ENCODE data around the gene RPUSD4. TPM values are rescaled to one million over a fixed set of nuclear protein-coding genes. Genes with fewer than 3 reads are reported as not detected.

The RPUSD4 gene
- total RNA-seq, 2 donors from 2014 or later = 25.4 to 41.2 TPM

- no peaks in the 10 kb centered on the region for H3K36me3 ChIP-seq (replicated peaks in 1 of 2; ENCODE audit: insufficient read depth in 1 of 2, low read depth in 2 of 2)
- H3K27ac ChIP-seq = no peak overlapping the region
- H3K9me3 ChIP-seq = no peaks in the 10 kb centered on the region
- DNase-seq = no peak
- no peak for TF ChIP-seq POLR2A (IDR thresholded peaks at IDR 0.05)
- intact Hi-C loops (cut with DNase I) = no loop called here
- H3K27me3 ChIP-seq = no peaks in the 10 kb centered on the region
- H3K4me1 ChIP-seq = no peaks in the 10 kb centered on the region
- no peak for ATAC-seq
- 85 to 93% methylated on average over 8 of the region's 8 CpGs for WGBS, 2 donors
- no peak overlapping the region for H3K4me3 ChIP-seq
Measured at GRCh38 chr11:126156814-126157213, 54.6 kb downstream of the RPUSD4 start.

DNA sequence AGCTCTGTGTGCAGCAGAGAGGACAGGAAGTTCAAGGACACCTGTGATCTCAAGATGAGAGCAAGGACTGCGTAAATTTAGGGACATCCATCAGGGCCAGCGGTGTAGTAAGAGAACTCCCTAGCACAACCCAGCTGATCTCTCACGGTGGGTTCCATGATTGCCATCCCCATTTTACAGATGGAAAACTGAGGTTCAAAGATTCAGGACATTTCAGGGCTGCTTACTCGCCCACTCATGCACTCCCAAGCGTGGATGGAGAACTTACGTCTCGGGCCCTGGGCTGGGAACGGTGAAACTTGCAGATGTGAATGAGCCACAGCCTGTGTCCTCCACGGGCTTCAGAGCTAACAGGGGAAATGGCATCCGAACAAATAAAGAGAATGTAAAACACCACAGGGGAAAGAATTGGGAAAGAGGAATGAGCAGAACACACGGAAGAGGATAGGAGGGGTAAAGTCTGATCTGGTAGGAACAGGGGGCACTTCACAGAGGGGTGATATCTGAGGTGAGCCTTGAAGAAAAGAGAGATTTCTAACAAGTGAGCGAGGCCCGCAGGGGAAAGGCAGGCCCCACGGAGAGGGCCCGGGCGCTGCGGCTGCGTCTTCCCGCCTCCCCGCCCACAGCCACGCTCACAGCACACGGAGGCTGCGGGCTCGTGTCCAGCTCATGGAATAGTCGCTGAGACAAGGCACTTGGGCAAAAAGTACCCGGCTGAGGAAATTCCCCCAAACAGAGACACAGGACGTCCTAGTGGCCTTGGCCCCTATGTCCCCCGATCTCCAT lies 55.9 kb downstream of the RPUSD4 start:
- no peaks in the 10 kb centered on the region for H3K27me3 ChIP-seq
- H3K4me1 ChIP-seq = no peaks in the 10 kb centered on the region
- intact Hi-C loops (cut with DNase I) = no loop called here
- TF ChIP-seq, protein P1, sequence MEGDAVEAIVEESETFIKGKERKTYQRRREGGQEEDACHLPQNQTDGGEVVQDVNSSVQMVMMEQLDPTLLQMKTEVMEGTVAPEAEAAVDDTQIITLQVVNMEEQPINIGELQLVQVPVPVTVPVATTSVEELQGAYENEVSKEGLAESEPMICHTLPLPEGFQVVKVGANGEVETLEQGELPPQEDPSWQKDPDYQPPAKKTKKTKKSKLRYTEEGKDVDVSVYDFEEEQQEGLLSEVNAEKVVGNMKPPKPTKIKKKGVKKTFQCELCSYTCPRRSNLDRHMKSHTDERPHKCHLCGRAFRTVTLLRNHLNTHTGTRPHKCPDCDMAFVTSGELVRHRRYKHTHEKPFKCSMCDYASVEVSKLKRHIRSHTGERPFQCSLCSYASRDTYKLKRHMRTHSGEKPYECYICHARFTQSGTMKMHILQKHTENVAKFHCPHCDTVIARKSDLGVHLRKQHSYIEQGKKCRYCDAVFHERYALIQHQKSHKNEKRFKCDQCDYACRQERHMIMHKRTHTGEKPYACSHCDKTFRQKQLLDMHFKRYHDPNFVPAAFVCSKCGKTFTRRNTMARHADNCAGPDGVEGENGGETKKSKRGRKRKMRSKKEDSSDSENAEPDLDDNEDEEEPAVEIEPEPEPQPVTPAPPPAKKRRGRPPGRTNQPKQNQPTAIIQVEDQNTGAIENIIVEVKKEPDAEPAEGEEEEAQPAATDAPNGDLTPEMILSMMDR (IDR thresholded peaks at IDR 0.05) = no peak
- TF ChIP-seq POLR2A (IDR thresholded peaks at IDR 0.05) = no peak
- H3K4me3 ChIP-seq = no peak overlapping the region
- DNase-seq (no peak), ATAC-seq (no peak)
- no peaks in the 10 kb centered on the region for H3K36me3 ChIP-seq (replicated peaks in 1 of 2; ENCODE audit: insufficient read depth in 1 of 2, low read depth in 2 of 2)
- 85 to 91% methylated on average over 28 of the region's 28 CpGs for WGBS, 2 donors
- no peak overlapping the region for H3K27ac ChIP-seq
- no peaks in the 10 kb centered on the region for H3K9me3 ChIP-seq

- DNase-seq = no peak
- intact Hi-C loops (cut with DNase I) = no loop called here
- no peak for ATAC-seq
Measured at GRCh38 chr11:126154691-126155090, 56.8 kb downstream of the RPUSD4 start.

GRCh38 chr11:126153972-126154371 lies 57.5 kb downstream of the RPUSD4 start:
- H3K27me3 ChIP-seq = no peaks in the 10 kb centered on the region
- no peaks in the 10 kb centered on the region for H3K36me3 ChIP-seq (replicated peaks in 1 of 2; ENCODE audit: insufficient read depth in 1 of 2, low read depth in 2 of 2)
- ATAC-seq = no peak
- H3K9me3 ChIP-seq = no peaks in the 10 kb centered on the region
- no peaks in the 10 kb centered on the region for H3K4me1 ChIP-seq
- no peak overlapping the region for H3K27ac ChIP-seq
- intact Hi-C loops (cut with DNase I) = no loop called here
- H3K4me3 ChIP-seq = no peak overlapping the region
- WGBS, 2 donors = 63 to 76% methylated on average over 6 of the region's 6 CpGs
- no peak for DNase-seq
- no peak for TF ChIP-seq POLR2A (IDR thresholded peaks at IDR 0.05)
- TF ChIP-seq, protein P1 (IDR thresholded peaks at IDR 0.05) = no peak

More at GRCh38 chr11:126154691-126155090, 56.8 kb downstream of the RPUSD4 start:
- TF ChIP-seq, protein P1 (IDR thresholded peaks at IDR 0.05) = no peak
- no peak for TF ChIP-seq POLR2A (IDR thresholded peaks at IDR 0.05)
- no peak overlapping the region for H3K4me3 ChIP-seq
- WGBS, 2 donors = 77 to 93% methylated on average over 7 of the region's 7 CpGs
- H3K9me3 ChIP-seq = no peaks in the 10 kb centered on the region
- no peaks in the 10 kb centered on the region for H3K4me1 ChIP-seq
- no peaks in the 10 kb centered on the region for H3K27me3 ChIP-seq
- no peaks in the 10 kb centered on the region for H3K36me3 ChIP-seq (replicated peaks in 1 of 2; ENCODE audit: insufficient read depth in 1 of 2, low read depth in 2 of 2)
- no peak overlapping the region for H3K27ac ChIP-seq

- H3K27ac ChIP-seq = no peak overlapping the region
- H3K4me1 ChIP-seq = peaks cover 2% of the 10 kb centered on the region
- no peak for DNase-seq
- H3K9me3 ChIP-seq = no peaks in the 10 kb centered on the region
- WGBS, 2 donors = 58 to 60% methylated on average over 4 of the region's 4 CpGs
- no peaks in the 10 kb centered on the region for H3K36me3 ChIP-seq (replicated peaks in 1 of 2; ENCODE audit: insufficient read depth in 1 of 2, low read depth in 2 of 2)
- ATAC-seq = no peak
- no peak overlapping the region for H3K4me3 ChIP-seq
- intact Hi-C loops (cut with DNase I) = no loop called here
- TF ChIP-seq POLR2A (IDR thresholded peaks at IDR 0.05) = no peak
- TF ChIP-seq, protein P1 (IDR thresholded peaks at IDR 0.05) = no peak
- no peaks in the 10 kb centered on the region for H3K27me3 ChIP-seq
Measured at GRCh38 chr11:126153006-126153405, 58.4 kb downstream of the RPUSD4 start.
